Neutrophil (primary cell): ENCODE results near the gene CAB39.

Experiments used
- H3K27ac ChIP-seq: fragments of 200-600 bp; sonication (generic); 2 replicates; pipeline ENCODE4 v1.5.1; 2016; ENCODE audit warnings: mild to moderate bottlenecking, moderate library complexity
- H3K27me3 ChIP-seq: fragments of 200-600 bp; sonication (generic); 2 replicates; pipeline ENCODE4 v1.6.0; 2016; ENCODE audit warnings: mild to moderate bottlenecking
- H3K36me3 ChIP-seq: fragments of 200-600 bp; sonication (generic); 2 replicates; pipeline ENCODE4 v1.5.1; 2017
- H3K4me1 ChIP-seq, 2 experiments: fragments of 200-600 bp in 1 of 2; sonication (generic) in 1 of 2; 1 replicate in 1 of 2; 2 replicates in 1 of 2; pipeline versions ENCODE4 v1.5.1 to v1.6.1; 2013 to 2016; ENCODE audit warnings: low read depth in 1 of 2, low read length in 1 of 2, mild to moderate bottlenecking in 1 of 2, moderate library complexity in 1 of 2; ENCODE audit not compliant: control insufficient read depth in 1 of 2, insufficient read depth in 1 of 2
- H3K4me3 ChIP-seq, 2 experiments: fragments of 200-600 bp in 1 of 2; sonication (generic) in 1 of 2; 1 replicate in 1 of 2; 2 replicates in 1 of 2; pipeline ENCODE4 v1.5.1; 2013 to 2016; ENCODE audit warnings: low read depth in 1 of 2, low read length in 1 of 2, mild to moderate bottlenecking in 1 of 2, moderate library complexity in 1 of 2
- H3K9me3 ChIP-seq: fragments of 200-600 bp; sonication (generic); 2 replicates; pipeline ENCODE4 v1.5.1; 2016
- TF ChIP-seq, protein P1 (sequence below): fragments of 200-600 bp; sonication (generic); IDR thresholded peaks from 2 replicates; pipeline ENCODE4 v1.5.1; 2016; ENCODE audit warnings: antibody characterized with exemption

Gene CAB39

DNA sequence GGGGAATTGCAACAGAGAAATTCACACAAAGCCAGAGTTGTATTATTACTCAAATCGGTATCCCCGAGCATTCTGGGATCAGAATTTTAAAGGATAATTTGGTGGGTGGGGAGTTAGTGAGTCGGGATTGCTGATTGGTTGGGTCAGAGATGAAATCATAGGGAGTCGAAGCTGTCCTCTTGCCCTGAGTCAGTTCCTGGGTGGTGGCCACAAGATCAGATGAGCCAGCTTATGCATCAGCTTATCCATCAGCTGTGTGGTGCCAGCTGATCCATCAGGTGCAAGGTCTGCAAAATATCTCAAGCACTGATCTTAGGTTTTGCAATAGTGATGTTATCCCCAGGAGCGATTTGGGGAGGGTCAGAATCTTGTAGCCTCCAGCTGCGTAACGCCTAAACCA is 117.8 kb downstream of the CAB39 start:
- Histone ChIP-seq H3K4me1 (peaks cover 8 to 13% of the 10 kb centered on the region in 2 experiments), H3K36me3 (no peaks in the 10 kb centered on the region), H3K27me3 (peaks cover 61% of the 10 kb centered on the region), H3K4me3 (no peak overlapping the region), H3K9me3 (no peaks in the 10 kb centered on the region), H3K27ac (no peak overlapping the region)
- TF ChIP-seq, protein P1, sequence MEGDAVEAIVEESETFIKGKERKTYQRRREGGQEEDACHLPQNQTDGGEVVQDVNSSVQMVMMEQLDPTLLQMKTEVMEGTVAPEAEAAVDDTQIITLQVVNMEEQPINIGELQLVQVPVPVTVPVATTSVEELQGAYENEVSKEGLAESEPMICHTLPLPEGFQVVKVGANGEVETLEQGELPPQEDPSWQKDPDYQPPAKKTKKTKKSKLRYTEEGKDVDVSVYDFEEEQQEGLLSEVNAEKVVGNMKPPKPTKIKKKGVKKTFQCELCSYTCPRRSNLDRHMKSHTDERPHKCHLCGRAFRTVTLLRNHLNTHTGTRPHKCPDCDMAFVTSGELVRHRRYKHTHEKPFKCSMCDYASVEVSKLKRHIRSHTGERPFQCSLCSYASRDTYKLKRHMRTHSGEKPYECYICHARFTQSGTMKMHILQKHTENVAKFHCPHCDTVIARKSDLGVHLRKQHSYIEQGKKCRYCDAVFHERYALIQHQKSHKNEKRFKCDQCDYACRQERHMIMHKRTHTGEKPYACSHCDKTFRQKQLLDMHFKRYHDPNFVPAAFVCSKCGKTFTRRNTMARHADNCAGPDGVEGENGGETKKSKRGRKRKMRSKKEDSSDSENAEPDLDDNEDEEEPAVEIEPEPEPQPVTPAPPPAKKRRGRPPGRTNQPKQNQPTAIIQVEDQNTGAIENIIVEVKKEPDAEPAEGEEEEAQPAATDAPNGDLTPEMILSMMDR, result no peak

DNA sequence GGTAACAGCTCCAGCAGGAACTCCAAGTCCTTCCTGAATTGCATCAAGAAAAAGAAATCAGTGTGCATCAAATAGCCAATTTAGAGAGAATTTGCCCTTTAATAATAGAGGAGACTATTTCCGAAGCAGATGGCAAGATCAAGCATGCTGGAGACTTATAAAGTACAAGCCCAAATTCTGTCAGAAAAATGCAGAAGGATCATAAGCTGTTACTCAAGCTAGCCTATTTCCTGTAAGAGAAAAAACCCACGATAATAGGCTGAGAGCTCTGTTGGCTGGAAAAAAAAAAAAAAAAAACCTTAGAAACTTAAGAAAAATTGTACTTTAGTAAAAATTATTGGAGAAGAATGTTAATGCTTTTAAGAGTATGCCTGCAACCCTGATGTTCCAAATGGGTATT is 127.7 kb downstream of the CAB39 start:
- Histone ChIP-seq H3K4me3 (no peak overlapping the region), H3K27ac (no peak overlapping the region), H3K36me3 (no peaks in the 10 kb centered on the region), H3K27me3 (no peaks in the 10 kb centered on the region), H3K9me3 (no peaks in the 10 kb centered on the region), H3K4me1 (peaks cover 0 to 4% of the 10 kb centered on the region in 2 experiments)
- TF ChIP-seq, protein P1, result no peak

DNA sequence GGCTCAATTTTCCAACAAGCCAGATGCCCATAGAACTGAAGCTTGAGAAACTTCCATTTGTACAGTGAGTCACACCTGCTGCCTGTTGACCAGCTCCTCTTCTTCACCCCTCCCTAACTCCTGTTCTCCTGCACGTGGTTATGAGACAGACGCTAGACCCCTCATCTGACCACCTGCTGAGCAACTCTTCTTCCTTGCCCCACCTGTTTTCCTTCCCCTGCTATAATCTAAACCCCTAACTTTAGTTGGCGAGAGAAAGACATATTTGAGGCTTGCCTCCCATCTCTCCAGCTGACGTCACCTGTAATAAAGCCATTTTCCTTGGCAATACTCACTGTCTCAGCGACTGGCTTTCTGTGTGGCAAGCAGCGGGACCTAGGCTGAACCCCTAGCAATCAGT is 129.8 kb downstream of the CAB39 start:
- Histone ChIP-seq H3K27me3 (peaks cover under 1% of the 10 kb centered on the region), H3K27ac (no peak overlapping the region), H3K4me1 (peaks cover 0 to 4% of the 10 kb centered on the region in 2 experiments), H3K4me3 (no peak overlapping the region), H3K9me3 (no peaks in the 10 kb centered on the region), H3K36me3 (no peaks in the 10 kb centered on the region)
- TF ChIP-seq, protein P1, result no peak

DNA sequence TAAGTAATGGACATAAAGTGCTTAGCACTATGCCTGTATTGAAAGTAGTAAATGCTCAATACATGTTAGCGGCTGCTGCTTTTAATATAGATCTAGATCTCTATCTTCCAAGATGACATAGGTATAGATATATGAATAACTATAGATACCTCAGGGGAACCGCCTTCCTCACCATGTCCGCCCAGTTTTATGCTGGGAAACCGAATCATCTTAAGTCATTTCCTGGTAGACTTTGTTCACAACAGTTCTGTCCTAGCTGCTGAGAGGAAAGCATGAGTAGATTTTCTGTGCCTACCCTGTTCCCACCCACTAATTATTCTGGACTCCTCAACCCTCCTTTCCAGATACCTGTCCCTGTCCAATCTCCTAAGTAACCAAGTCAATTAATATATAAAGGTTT is 130.5 kb downstream of the CAB39 start:
- H3K4me1 ChIP-seq, result peaks cover 4 to 5% of the 10 kb centered on the region in 2 experiments
- H3K9me3 ChIP-seq, result no peaks in the 10 kb centered on the region
- no peaks in the 10 kb centered on the region for H3K36me3 ChIP-seq
- no peak overlapping the region for H3K27ac ChIP-seq
- TF ChIP-seq, protein P1, result no peak
- no peak overlapping the region for H3K4me3 ChIP-seq
- peaks cover 7% of the 10 kb centered on the region for H3K27me3 ChIP-seq

DNA sequence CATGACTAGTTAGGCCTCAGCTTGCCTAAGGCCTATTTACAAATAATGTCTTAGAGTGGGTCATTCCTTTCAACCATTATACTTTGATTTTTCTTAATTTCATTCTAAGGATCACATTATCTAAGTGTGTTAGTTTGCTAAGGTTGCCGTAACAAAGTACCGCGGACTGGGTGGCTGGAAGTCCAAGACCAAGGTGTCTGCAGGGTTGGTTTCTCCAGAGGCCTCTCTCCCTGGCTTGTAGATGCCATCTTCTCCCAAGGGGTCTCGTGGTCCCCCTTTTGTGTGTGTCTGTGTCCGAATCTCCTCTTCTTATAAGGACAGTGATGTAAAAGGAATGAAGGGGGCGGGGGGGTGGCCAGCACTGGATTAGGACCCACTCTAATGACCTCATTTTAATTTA is 133.7 kb downstream of the CAB39 start:
- H3K4me3 ChIP-seq, result no peak overlapping the region
- TF ChIP-seq, protein P1, result no peak
- no peak overlapping the region for H3K27ac ChIP-seq
- H3K36me3 ChIP-seq, result no peaks in the 10 kb centered on the region
- H3K9me3 ChIP-seq, result no peaks in the 10 kb centered on the region
- H3K4me1 ChIP-seq, result peaks cover 0 to 5% of the 10 kb centered on the region in 2 experiments
- H3K27me3 ChIP-seq, result peaks cover 16% of the 10 kb centered on the region

DNA sequence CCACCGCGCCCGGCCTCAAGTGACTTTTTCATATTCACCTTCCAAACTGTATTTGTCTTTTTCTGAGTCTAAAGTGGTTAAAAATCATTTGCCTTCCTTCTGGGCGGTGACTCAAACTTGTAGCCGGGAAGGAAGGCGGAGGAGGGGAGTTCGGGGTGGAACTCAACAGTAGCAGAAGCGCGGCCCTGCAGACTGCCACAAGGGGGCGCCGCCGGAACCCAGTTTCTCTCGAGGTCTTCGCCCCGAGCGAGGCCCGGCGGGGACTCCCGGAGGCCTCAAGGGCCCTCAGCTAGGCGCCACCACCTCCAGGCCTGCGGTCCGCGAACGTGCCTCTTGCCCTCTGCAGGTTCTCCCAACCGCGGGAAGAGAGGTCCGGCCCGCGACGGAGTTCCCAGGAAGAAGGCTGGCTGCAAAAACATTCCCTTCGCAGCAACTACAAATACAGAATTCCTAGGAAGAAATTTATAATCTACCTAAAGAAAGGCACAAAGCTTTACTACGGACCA is 135.3 kb downstream of the CAB39 start:
- TF ChIP-seq, protein P1, result peak; percentile 69
- no peaks in the 10 kb centered on the region for H3K9me3 ChIP-seq
- H3K4me3 ChIP-seq, result no peak overlapping the region
- no peaks in the 10 kb centered on the region for H3K36me3 ChIP-seq
- H3K4me1 ChIP-seq, result peaks cover 0 to 5% of the 10 kb centered on the region in 2 experiments
- peaks cover 30% of the 10 kb centered on the region for H3K27me3 ChIP-seq
- no peak overlapping the region for H3K27ac ChIP-seq
